H1 (cell line): Measurements from ENCODE around the gene CYP26A1. TPM values are rescaled to one million over a fixed set of nuclear protein-coding genes. Genes with fewer than 3 reads are reported as not detected.

Source experiments
- CTCF ChIA-PET: fragments of 300-600 bp; sonication (Branson Sonifier 250); formaldehyde crosslinking; loops from one replicate; lab custom pipeline; 2021; ENCODE audit not compliant: partially characterized antibody; lab: Charles Lee
- POLR2A ChIA-PET: fragments of 300-600 bp; sonication (Branson Sonifier 250); formaldehyde crosslinking; loops from one replicate; lab custom pipeline; 2021; ENCODE audit warnings: inconsistent platforms; ENCODE audit not compliant: partially characterized antibody; lab: Charles Lee
- DNase-seq, 2 experiments: peaks; one replicate each; pipeline versions ENCODE4 v3.0.0 to v3.0.0-alpha.2; 2010 to 2022; ENCODE audit warnings: low spot score in 2 of 2, low read depth in 1 of 2, mixed read lengths in 1 of 2
- FAIRE-seq: peaks from 2 replicates; lab custom pipeline; 2011; peaks lifted over from hg19 to GRCh38; lab: Jason Lieb, UNC
- H2AFZ ChIP-seq: 2 replicates; pipeline ENCODE4 v1.8.1; 2012; ENCODE audit warnings: low read length, inconsistent platforms
- H2AK5ac ChIP-seq: 2 replicates; pipeline ENCODE4 v1.6.1; 2013; ENCODE audit warnings: low read depth, low read length
- H2BK120ac ChIP-seq: replicated peaks from 2 replicates; pipeline ENCODE3; 2013; ENCODE audit warnings: low read depth, low read length, inconsistent platforms
- H2BK12ac ChIP-seq: 2 replicates; pipeline ENCODE4 v1.6.1; 2013; ENCODE audit warnings: low read depth, low read length
- H2BK15ac ChIP-seq: 2 replicates; pipeline ENCODE4 v1.6.1; 2013; ENCODE audit warnings: low read length
- H2BK20ac ChIP-seq: 2 replicates; pipeline ENCODE4 v1.6.1; 2013; ENCODE audit warnings: low read length
- H2BK5ac ChIP-seq: 2 replicates; pipeline ENCODE4 v1.6.1; 2013; ENCODE audit warnings: low read depth, low read length
- H3K14ac ChIP-seq: 2 replicates; pipeline ENCODE4 v1.6.1; 2013; ENCODE audit warnings: inconsistent platforms; ENCODE audit not compliant: insufficient read length
- H3K18ac ChIP-seq: 2 replicates; pipeline ENCODE4 v1.6.1; 2013; ENCODE audit warnings: low read length; ENCODE audit errors: extremely low read depth
- H3K23ac ChIP-seq: 2 replicates; pipeline ENCODE4 v1.6.1; 2013; ENCODE audit warnings: inconsistent platforms; ENCODE audit not compliant: insufficient read length
- H3K23me2 ChIP-seq: 2 replicates; pipeline ENCODE4 v1.6.1; 2013; ENCODE audit warnings: low read depth, low read length
- H3K27ac ChIP-seq: 2 replicates; pipeline ENCODE4 v1.6.1; 2011; ENCODE audit warnings: low read depth, low read length, inconsistent platforms
- H3K27me3 ChIP-seq, 4 experiments: replicated peaks in 1 of 4; 1 replicate in 1 of 4; 2 replicates in 3 of 4; pipeline versions ENCODE4 v1.6.1 to v1.8.1; 2011 to 2013; ENCODE audit warnings: low read length in 3 of 4, mild to moderate bottlenecking in 3 of 4, inconsistent platforms in 2 of 4, mixed read lengths in 2 of 4, moderate library complexity in 1 of 4; ENCODE audit not compliant: control insufficient read depth in 3 of 4, insufficient read depth in 3 of 4; ENCODE audit errors: extremely low read depth in 1 of 4
- H3K36me3 ChIP-seq, 4 experiments: 2 replicates each; pipeline versions ENCODE4 v1.6.1 to v1.8.1; 2011 to 2013; ENCODE audit warnings: mild to moderate bottlenecking in 4 of 4, low read length in 3 of 4, moderate library complexity in 2 of 4, control low read depth in 1 of 4, inconsistent platforms in 1 of 4; ENCODE audit not compliant: insufficient read depth in 4 of 4, control insufficient read depth in 2 of 4
- H3K4ac ChIP-seq: replicated peaks from 2 replicates; pipeline ENCODE3; 2013; ENCODE audit warnings: low read length, low read depth, mixed read lengths, inconsistent platforms; ENCODE audit not compliant: insufficient read length
- H3K4me1 ChIP-seq, 4 experiments: replicated peaks in 1 of 4; 1 replicate in 1 of 4; 2 replicates in 3 of 4; pipeline versions ENCODE4 v1.6.1 to v1.8.1; 2011 to 2013; ENCODE audit warnings: low read length in 3 of 4, inconsistent platforms in 2 of 4, mixed read lengths in 1 of 4; ENCODE audit not compliant: insufficient read depth in 4 of 4, control insufficient read depth in 3 of 4
- H3K4me2 ChIP-seq, 2 experiments: 2 replicates each; pipeline versions ENCODE4 v1.6.1 to v1.8.1; 2011 to 2013; ENCODE audit warnings: low read depth in 2 of 2, low read length in 2 of 2, control low read depth in 1 of 2, inconsistent platforms in 1 of 2, mild to moderate bottlenecking in 1 of 2; ENCODE audit not compliant: insufficient read depth in 1 of 2
- H3K4me3 ChIP-seq, 4 experiments: fragments of 200-600, 300-600 bp in 1 of 4; sonication (generic), shearing (Covaris generic), sonication (Bioruptor Twin) in 1 of 4; 2 replicates each; pipeline versions ENCODE4 v1.5.1 to v1.8.1; 2011 to 2016; ENCODE audit warnings: low read length in 4 of 4, low read depth in 3 of 4, control low read depth in 2 of 4, inconsistent platforms in 2 of 4, mild to moderate bottlenecking in 2 of 4, mixed read lengths in 1 of 4, moderate library complexity in 1 of 4; ENCODE audit not compliant: insufficient read depth in 2 of 4; ENCODE audit errors: extremely low read depth in 1 of 4
- H3K56ac ChIP-seq: replicated peaks from 2 replicates; pipeline ENCODE3; 2013; ENCODE audit warnings: low read depth, mild to moderate bottlenecking, mixed read lengths, low read length, inconsistent platforms; ENCODE audit not compliant: insufficient read length
- H3K79me1 ChIP-seq: 2 replicates; pipeline ENCODE4 v1.6.1; 2013; ENCODE audit warnings: low read depth, low read length, control low read depth
- H3K79me2 ChIP-seq, 2 experiments: 2 replicates each; pipeline versions ENCODE4 v1.6.1 to v1.8.1; 2012 to 2013; ENCODE audit warnings: low read length in 2 of 2, mild to moderate bottlenecking in 2 of 2, inconsistent platforms in 1 of 2; ENCODE audit not compliant: insufficient read depth in 2 of 2, control insufficient read depth in 1 of 2
- H3K9ac ChIP-seq, 4 experiments: replicated peaks in 1 of 4; 1 replicate in 1 of 4; 2 replicates in 3 of 4; pipeline versions ENCODE4 v1.6.1 to v1.8.1; 2011 to 2013; ENCODE audit warnings: low read depth in 3 of 4, low read length in 3 of 4, control low read depth in 2 of 4, mild to moderate bottlenecking in 2 of 4, moderate library complexity in 2 of 4, inconsistent platforms in 1 of 4; ENCODE audit errors: extremely low read depth in 1 of 4
- H3K9me3 ChIP-seq, 2 experiments: 2 replicates each; pipeline versions ENCODE4 v1.6.1 to v1.8.1; 2012 to 2013; ENCODE audit warnings: mild to moderate bottlenecking in 2 of 2, moderate library complexity in 2 of 2, control low read depth in 1 of 2, inconsistent platforms in 1 of 2, low read depth in 1 of 2, low read length in 1 of 2, mixed read lengths in 1 of 2; ENCODE audit not compliant: insufficient read depth in 2 of 2
- H4K20me1 ChIP-seq, 2 experiments: replicated peaks in 1 of 2; 2 replicates each; pipeline versions ENCODE3 to v1.8.1; 2011 to 2013; ENCODE audit warnings: inconsistent platforms in 2 of 2, low read length in 2 of 2, mild to moderate bottlenecking in 1 of 2; ENCODE audit not compliant: insufficient read depth in 2 of 2, control insufficient read depth in 1 of 2
- H4K5ac ChIP-seq: 2 replicates; pipeline ENCODE4 v1.6.1; 2013; ENCODE audit warnings: low read length, low read depth, mixed read lengths, inconsistent platforms; ENCODE audit not compliant: insufficient read length
- H4K8ac ChIP-seq: 2 replicates; pipeline ENCODE4 v1.8.0; 2013; ENCODE audit warnings: mild to moderate bottlenecking, moderate library complexity, low read length, inconsistent platforms; ENCODE audit not compliant: insufficient read depth; ENCODE audit errors: extremely low read depth
- H4K91ac ChIP-seq: replicated peaks from 2 replicates; pipeline ENCODE3; 2013; ENCODE audit warnings: low read length, mixed read lengths, inconsistent platforms; ENCODE audit not compliant: insufficient read length
- ATF2 ChIP-seq: IDR thresholded peaks from 2 replicates; pipeline ENCODE4 v1.6.1; 2012; ENCODE audit warnings: low read length, inconsistent platforms
- CHD2 ChIP-seq: IDR thresholded peaks from 2 replicates; pipeline ENCODE4 v1.6.1; 2012; ENCODE audit warnings: low read length, improper control_type of control experiment
- CTBP2 ChIP-seq: IDR thresholded peaks from 2 replicates; pipeline ENCODE4 v1.7.0; 2011; ENCODE audit warnings: borderline replicate concordance, mild to moderate bottlenecking, moderate library complexity, mixed read lengths, low read length; ENCODE audit not compliant: insufficient read depth, insufficient read length
- EZH2 ChIP-seq: fragments of 200-600 bp; sonication (generic); IDR thresholded peaks from 2 replicates; pipeline ENCODE4 v1.7.1; 2012; ENCODE audit warnings: low read depth, mild to moderate bottlenecking, moderate library complexity, low read length, inconsistent platforms; ENCODE audit not compliant: severe bottlenecking
- RBBP5 ChIP-seq: IDR thresholded peaks from 2 replicates; pipeline ENCODE4 v1.7.1; 2012; ENCODE audit warnings: low read depth, mild to moderate bottlenecking, inconsistent platforms, low read length, moderate library complexity, borderline replicate concordance
- SP2 ChIP-seq: IDR thresholded peaks from 2 replicates; pipeline ENCODE4 v1.6.1; 2012; ENCODE audit warnings: mild to moderate bottlenecking, low read length, inconsistent platforms
- SUZ12 ChIP-seq: fragments of 200-600 bp; sonication (generic); IDR thresholded peaks from 2 replicates; pipeline ENCODE4 v1.6.1; 2012; ENCODE audit warnings: mild to moderate bottlenecking, inconsistent platforms, low read length, moderate library complexity, mixed read lengths
- WGBS, 2 experiments: shearing (Covaris generic) in 1 of 2; methylation state at CpG; one replicate each; pipeline versions ENCODE4 v1.1.6 to v1.1.7; 2013 to 2015; ENCODE audit warnings: low lambda C conversion rate in 2 of 2, mixed read lengths in 2 of 2, inconsistent platforms in 1 of 2, low coverage in 1 of 2, missing lambda C conversion rate in 1 of 2; ENCODE audit not compliant: insufficient replicate concordance in 2 of 2, insufficient coverage in 1 of 2, insufficient read length in 1 of 2; ENCODE audit errors: extremely low coverage in 1 of 2, missing lambda C conversion rate in 1 of 2; 5-methylcytosine and 5-hydroxymethylcytosine counted together
- polyA plus RNA-seq, 7 experiments: library from polyadenylated mRNA; depleted of rRNA in 3 of 7; stranded (reverse) in 5 of 7; unstranded in 2 of 7; fragments of >200 nt in 5 of 7; fragments of 200-250 nt in 2 of 7; gene quantifications; 1 replicate in 5 of 7; 2 replicates in 1 of 7; 4 replicates in 1 of 7; pipeline versions ENCODE4 v1.2.1 to v1.2.3, GENCODE V29; 2011 to 2013; ENCODE audit warnings: missing spikeins in 2 of 7, mixed read lengths in 2 of 7
- total RNA-seq: library from RNA; stranded (reverse); fragmentation: NEBNext Ultra II Directional; extraction: Animal tissue kit (Norgen Biotek cat#: 25700); gene quantifications from 2 replicates; pipeline ENCODE4 v1.2.1, GENCODE V29; 2021
- TF ChIP-seq, protein P1 (sequence below): IDR thresholded peaks from 2 replicates; pipeline ENCODE4 v1.6.1; 2012; ENCODE audit warnings: inconsistent platforms

CYP26A1 gene
- total and polyA plus RNA-seq, 2 of the 8 experiments (the other 6 are each of a cell fraction or from before 2014, with no cell fraction given) = 5.0 to 9.1 TPM

DNA sequence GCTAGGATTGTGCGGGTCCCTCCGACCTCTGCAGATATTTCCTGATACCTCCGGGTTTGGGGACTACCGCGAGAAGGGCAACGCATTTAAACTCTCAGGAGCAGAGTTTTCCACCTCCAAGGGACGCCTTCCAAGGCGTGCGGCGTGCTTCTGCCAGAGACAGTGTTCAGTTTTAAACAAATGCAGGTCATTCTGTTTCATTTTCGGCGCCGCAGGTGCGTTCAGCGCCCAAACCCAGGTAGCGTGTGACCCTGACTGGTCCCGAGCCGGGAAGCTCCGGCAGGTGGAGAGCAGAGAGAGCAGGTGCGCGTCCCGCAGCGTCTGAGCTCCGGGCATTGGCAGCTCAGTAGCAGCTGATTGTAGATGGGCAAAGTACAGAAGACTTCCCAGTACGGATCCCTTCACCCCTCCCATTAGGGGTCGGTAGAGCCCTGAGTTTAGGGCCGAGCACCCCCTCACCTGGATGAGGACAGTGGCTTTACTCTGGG is 1.4 kb upstream of the CYP26A1 start:
- Histone ChIP-seq H3K23ac (no peak overlapping the region), H3K23me2 (peaks cover 22% of the 10 kb centered on the region), H3K4me3 (peak overlapping the region; percentile 38 to 83 (median 58)), H2BK5ac (no peak overlapping the region), H2BK12ac (0 out of 2 replicates have a peak overlapping the region, but pooled peaks have one; percentile 3), H2BK120ac (no peak overlapping the region), H3K56ac (no peak overlapping the region), H2AFZ (no peak overlapping the region), H3K9me3 (no peaks in the 10 kb centered on the region), H3K4ac (no peak overlapping the region), H2BK20ac (no peak overlapping the region), H3K36me3 (peaks cover 0 to 27% (median 1%) of the 10 kb centered on the region in 4 experiments; a peak in 4 of 8 replicates), H3K79me1 (no peaks in the 10 kb centered on the region), H3K4me2 (peak overlapping the region; percentile 95 to 99), H4K5ac (no peak overlapping the region), H3K18ac (peak overlapping the region; percentile 38; the same call in 1 of the 2 replicates)
- DNase-seq (no peak), FAIRE-seq (no peak)
- CTCF ChIA-PET = interaction anchor here (1.1 to 18.5 kb wide), 7 partner anchors 9 to 280 kb away, joined by 3 to 363 read pairs (median 5); partner anchors contain the start of gene CYP26C1
- TF ChIP-seq RBBP5 (no peak), SUZ12 (peak; percentile 87), EZH2 (peak; percentile 92), CTBP2 (no peak), CHD2 (peak; percentile 47; the same call in 1 of the 2 replicates), ATF2 (no peak), SP2 (no peak)
- TF ChIP-seq, protein P1, sequence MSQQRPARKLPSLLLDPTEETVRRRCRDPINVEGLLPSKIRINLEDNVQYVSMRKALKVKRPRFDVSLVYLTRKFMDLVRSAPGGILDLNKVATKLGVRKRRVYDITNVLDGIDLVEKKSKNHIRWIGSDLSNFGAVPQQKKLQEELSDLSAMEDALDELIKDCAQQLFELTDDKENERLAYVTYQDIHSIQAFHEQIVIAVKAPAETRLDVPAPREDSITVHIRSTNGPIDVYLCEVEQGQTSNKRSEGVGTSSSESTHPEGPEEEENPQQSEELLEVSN = 0 out of 2 replicates have a peak, but pooled peaks have one; percentile 14
- TF ChIP-seq, all 59 proteins: peak for 4
- H3K27ac ChIP-seq = no peak overlapping the region
- H3K4me1 ChIP-seq = peaks cover 4 to 38% (median 33%) of the 10 kb centered on the region in 4 experiments
- peaks cover 0 to 14% of the 10 kb centered on the region in 2 experiments for H4K20me1 ChIP-seq
- H3K14ac ChIP-seq = no peak overlapping the region
- WGBS, 2 experiments = 7% methylated on average over 26 of the region's 27 CpGs; no CpG with 5 or more reads in 1 of the 2 experiments
- no peaks in the 10 kb centered on the region; a peak in 1 of 4 replicates for H3K79me2 ChIP-seq
- no peak overlapping the region for H4K8ac ChIP-seq
- POLR2A ChIA-PET = interaction anchor here (5.3 kb wide), 1 partner anchor 9 kb away, joined by 26 read pairs; no protein-coding TSS in a partner anchor
- no peak overlapping the region for H4K91ac ChIP-seq
- H2AK5ac ChIP-seq = no peak overlapping the region
- H2BK15ac ChIP-seq = peak overlapping the region; percentile 11; the same call in 1 of the 2 replicates
- H3K27me3 ChIP-seq = peaks cover 85 to 98% (median 97%) of the 10 kb centered on the region in 4 experiments
- no peak overlapping the region for H3K9ac ChIP-seq
